ENCODE measurements around the gene SLC1A5. TPM values are rescaled to one million over a fixed set of nuclear protein-coding genes. Genes with fewer than 3 reads are reported as not detected.

Gene SLC1A5
- polyA plus RNA-seq, 1 donor from 2014 or later: 1.1 TPM

GRCh38 chr19:46732966-46733689 is 55.3 kb downstream of the SLC1A5 start:
- H3K4me2 ChIP-seq (ENCODE audit: low read length): no peak overlapping the region
- no peak overlapping the region for H3K27ac ChIP-seq (ENCODE audit: low read length)
- H3K9me3 ChIP-seq (ENCODE audit: low read length): no peaks in the 10 kb centered on the region
- no peaks in the 10 kb centered on the region for H3K27me3 ChIP-seq (ENCODE audit: insufficient read depth, low read depth, low read length)
- no peak for TF ChIP-seq RAD21 (conservative IDR thresholded peaks at IDR 0.05)
- TF ChIP-seq, protein P1, sequence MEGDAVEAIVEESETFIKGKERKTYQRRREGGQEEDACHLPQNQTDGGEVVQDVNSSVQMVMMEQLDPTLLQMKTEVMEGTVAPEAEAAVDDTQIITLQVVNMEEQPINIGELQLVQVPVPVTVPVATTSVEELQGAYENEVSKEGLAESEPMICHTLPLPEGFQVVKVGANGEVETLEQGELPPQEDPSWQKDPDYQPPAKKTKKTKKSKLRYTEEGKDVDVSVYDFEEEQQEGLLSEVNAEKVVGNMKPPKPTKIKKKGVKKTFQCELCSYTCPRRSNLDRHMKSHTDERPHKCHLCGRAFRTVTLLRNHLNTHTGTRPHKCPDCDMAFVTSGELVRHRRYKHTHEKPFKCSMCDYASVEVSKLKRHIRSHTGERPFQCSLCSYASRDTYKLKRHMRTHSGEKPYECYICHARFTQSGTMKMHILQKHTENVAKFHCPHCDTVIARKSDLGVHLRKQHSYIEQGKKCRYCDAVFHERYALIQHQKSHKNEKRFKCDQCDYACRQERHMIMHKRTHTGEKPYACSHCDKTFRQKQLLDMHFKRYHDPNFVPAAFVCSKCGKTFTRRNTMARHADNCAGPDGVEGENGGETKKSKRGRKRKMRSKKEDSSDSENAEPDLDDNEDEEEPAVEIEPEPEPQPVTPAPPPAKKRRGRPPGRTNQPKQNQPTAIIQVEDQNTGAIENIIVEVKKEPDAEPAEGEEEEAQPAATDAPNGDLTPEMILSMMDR (IDR thresholded peaks at IDR 0.05; ENCODE audit: poor library complexity, severe bottlenecking): no peak
- no peak for TF ChIP-seq SMC3 (conservative IDR thresholded peaks at IDR 0.05; ENCODE audit: poor library complexity)
- TF ChIP-seq REST (IDR thresholded peaks at IDR 0.05; ENCODE audit: borderline replicate concordance): no peak
- TF ChIP-seq MXI1 (conservative IDR thresholded peaks at IDR 0.05; ENCODE audit: poor library complexity, severe bottlenecking): no peak
- TF ChIP-seq TAF1 (IDR thresholded peaks at IDR 0.05; ENCODE audit: low read depth): no peak
- TF ChIP-seq POLR2AphosphoS5 (IDR thresholded peaks at IDR 0.05): no peak
- no peak for TF ChIP-seq EZH2 (IDR thresholded peaks at IDR 0.05; ENCODE audit: borderline replicate concordance, insufficient read depth, low read length, poor library complexity, severe bottlenecking)
- no peak for TF ChIP-seq EP300 (conservative IDR thresholded peaks at IDR 0.05; ENCODE audit: poor library complexity, severe bottlenecking)
- no peak overlapping the region for H3K9ac ChIP-seq (ENCODE audit: low read length)
- no peaks in the 10 kb centered on the region for H3F3A ChIP-seq (ENCODE audit: insufficient read depth, low read length, poor library complexity, severe bottlenecking)
- peaks cover 20% of the 10 kb centered on the region for H4K20me1 ChIP-seq (ENCODE audit: insufficient read depth)
- H3K36me3 ChIP-seq (ENCODE audit: insufficient read depth, low read length): peaks cover 6% of the 10 kb centered on the region
- no peak overlapping the region for H2AFZ ChIP-seq (ENCODE audit: low read depth, low read length)
- no peak overlapping the region for H3K4me3 ChIP-seq (ENCODE audit: low read length)
- H3K79me2 ChIP-seq (replicated peaks; ENCODE audit: insufficient read depth, low read length): peaks cover 12% of the 10 kb centered on the region
- no peaks in the 10 kb centered on the region for H3K9me2 ChIP-seq (ENCODE audit: insufficient read depth, low read length)

- peaks cover 6% of the 10 kb centered on the region for H3K36me3 ChIP-seq (ENCODE audit: insufficient read depth, low read length)
- TF ChIP-seq REST (IDR thresholded peaks at IDR 0.05; ENCODE audit: borderline replicate concordance) (no peak), EP300 (conservative IDR thresholded peaks at IDR 0.05; ENCODE audit: poor library complexity, severe bottlenecking) (no peak), MXI1 (conservative IDR thresholded peaks at IDR 0.05; ENCODE audit: poor library complexity, severe bottlenecking) (no peak), SMC3 (conservative IDR thresholded peaks at IDR 0.05; ENCODE audit: poor library complexity) (no peak), EZH2 (IDR thresholded peaks at IDR 0.05; ENCODE audit: borderline replicate concordance, insufficient read depth, low read length, poor library complexity, severe bottlenecking) (no peak), POLR2AphosphoS5 (IDR thresholded peaks at IDR 0.05) (no peak), RAD21 (conservative IDR thresholded peaks at IDR 0.05) (no peak), TAF1 (IDR thresholded peaks at IDR 0.05; ENCODE audit: low read depth) (no peak)
- TF ChIP-seq, protein P1 (IDR thresholded peaks at IDR 0.05; ENCODE audit: poor library complexity, severe bottlenecking): no peak
- H3K27ac ChIP-seq (ENCODE audit: low read length): no peak overlapping the region
- H3K27me3 ChIP-seq (ENCODE audit: insufficient read depth, low read depth, low read length): no peaks in the 10 kb centered on the region
- no peaks in the 10 kb centered on the region for H3K9me2 ChIP-seq (ENCODE audit: insufficient read depth, low read length)
- H3K79me2 ChIP-seq (replicated peaks; ENCODE audit: insufficient read depth, low read length): peaks cover 11% of the 10 kb centered on the region
- H3F3A ChIP-seq (ENCODE audit: insufficient read depth, low read length, poor library complexity, severe bottlenecking): no peaks in the 10 kb centered on the region
- no peak overlapping the region for H3K4me3 ChIP-seq (ENCODE audit: low read length)
- H4K20me1 ChIP-seq (ENCODE audit: insufficient read depth): peaks cover 18% of the 10 kb centered on the region
- H3K9me3 ChIP-seq (ENCODE audit: low read length): no peaks in the 10 kb centered on the region
- no peak overlapping the region for H2AFZ ChIP-seq (ENCODE audit: low read depth, low read length)
- no peak overlapping the region for H3K4me2 ChIP-seq (ENCODE audit: low read length)
- no peak overlapping the region for H3K9ac ChIP-seq (ENCODE audit: low read length)
These were observed 56.0 kb downstream of the SLC1A5 start for GRCh38 chr19:46732172-46732938.
